PC-3 (cell line): ENCODE measurements around the gene TRIM44. TPM values are rescaled to one million over a fixed set of nuclear protein-coding genes. Genes with fewer than 3 reads are reported as not detected.
"Not testable (repeated sequence)": the region's sequence is repeated elsewhere in the genome, so short reads cannot be mapped to it uniquely, and the experiment has no call there.

ENCODE experiments used
- ATAC-seq: fragments of 200-7000 bp; cut with Tn5 transposase; 2 replicates; pipeline ENCODE4 v1.9.1; 2020; ENCODE audit warnings: mild to moderate bottlenecking, moderate library complexity
- BruUV-seq: library from RNA; stranded (reverse); fragments of 400-500 nt; replicated peaks from 2 replicates; lab custom pipeline; 2021; lab: Mats Ljungman, UMichigan
- CTCF ChIA-PET: fragments of 300-600 bp; sonication (Branson Sonifier 250); formaldehyde crosslinking; loops from one replicate; lab custom pipeline; 2022; ENCODE audit warnings: antibody characterized with exemption; lab: Charles Lee
- POLR2A ChIA-PET: fragments of 300-600 bp; sonication (Branson Sonifier 250); formaldehyde crosslinking; loops from one replicate; lab custom pipeline; 2022; ENCODE audit warnings: antibody characterized with exemption; ENCODE audit not compliant: unreplicated experiment; lab: Charles Lee
- DNase-seq: peaks from one replicate; pipeline ENCODE4 v3.0.0-alpha.2; 2015
- H2AFZ ChIP-seq: fragments of 300-600 bp; sonication (generic); 2 replicates; pipeline ENCODE4 v1.6.0; 2016; ENCODE audit warnings: antibody characterized with exemption, low read length
- H3F3A ChIP-seq: fragments of 300-600 bp; sonication (generic); one replicate; pipeline ENCODE4 v1.6.0; 2017; ENCODE audit warnings: antibody characterized with exemption, low read length, control low read depth, mild to moderate bottlenecking; ENCODE audit not compliant: unreplicated experiment
- H3K27ac ChIP-seq: fragments of 300-600 bp; sonication (generic); 2 replicates; pipeline ENCODE4 v1.5.1; 2016; ENCODE audit warnings: mild to moderate bottlenecking, low read length
- H3K27me3 ChIP-seq: fragments of 300-600 bp; sonication (generic); 2 replicates; pipeline ENCODE4 v1.6.1; 2016; ENCODE audit warnings: low read length, mixed read lengths
- H3K36me3 ChIP-seq: fragments of 300-600 bp; sonication (generic); 2 replicates; pipeline ENCODE4 v1.6.1; 2016; ENCODE audit warnings: low read depth, mixed run types, low read length, mixed read lengths
- H3K4me1 ChIP-seq: fragments of 300-600 bp; sonication (generic); 2 replicates; pipeline ENCODE4 v1.5.1; 2016; ENCODE audit warnings: low read length; ENCODE audit not compliant: insufficient read depth
- H3K4me2 ChIP-seq: fragments of 300-600 bp; sonication (generic); 2 replicates; pipeline ENCODE4 v1.6.0; 2016; ENCODE audit warnings: low read length
- H3K4me3 ChIP-seq: fragments of 300-600 bp; sonication (generic); 2 replicates; pipeline ENCODE4 v1.5.1; 2016; ENCODE audit warnings: mild to moderate bottlenecking, low read length, mixed read lengths
- H3K79me2 ChIP-seq: fragments of 300-600 bp; sonication (generic); 2 replicates; pipeline ENCODE4 v1.6.1; 2017; ENCODE audit warnings: low read length, mixed read lengths
- H3K9ac ChIP-seq: fragments of 300-600 bp; sonication (generic); 2 replicates; pipeline ENCODE4 v1.6.0; 2016; ENCODE audit warnings: mild to moderate bottlenecking, low read length
- H3K9me2 ChIP-seq: fragments of 300-600 bp; sonication (generic); replicated peaks from 2 replicates; pipeline ENCODE4 v1.6.1; 2016; ENCODE audit warnings: mixed run types, low read length, mixed read lengths
- H3K9me3 ChIP-seq: fragments of 300-600 bp; sonication (generic); 2 replicates; pipeline ENCODE4 v1.6.1; 2016; ENCODE audit warnings: low read length, mixed read lengths
- H4K20me1 ChIP-seq: fragments of 300-600 bp; sonication (generic); 2 replicates; pipeline ENCODE4 v1.6.1; 2016; ENCODE audit warnings: low read length, mixed read lengths
- EZH2 ChIP-seq: fragments of 300-600 bp; sonication (generic); IDR thresholded peaks from one replicate; pipeline ENCODE4 v1.6.1; 2017; ENCODE audit warnings: antibody characterized with exemption, mild to moderate bottlenecking, low read length; ENCODE audit not compliant: unreplicated experiment
- EZH2phosphoT487 ChIP-seq: fragments of 300-600 bp; sonication (generic); IDR thresholded peaks from 2 replicates; pipeline ENCODE4 v1.6.1; 2018; ENCODE audit warnings: mild to moderate bottlenecking, antibody characterized with exemption, low read length, borderline replicate concordance
- intact Hi-C: fragments of 100-400 bp; cut with micrococcal nuclease; formaldehyde crosslinking; loops from 2 replicates; pipeline ENCODE4 v1.9.0; 2023
- total RNA-seq: library from RNA; depleted of rRNA; stranded (reverse); fragments of >200 nt; gene quantifications from 2 replicates; pipeline ENCODE4 v1.2.3, GENCODE V29; 2014
- TF ChIP-seq, protein P1 (sequence below): fragments of 300-600 bp; sonication (generic); conservative IDR thresholded peaks from 2 replicates; pipeline ENCODE4 v1.5.1; 2017; ENCODE audit warnings: antibody characterized with exemption, low read depth, mild to moderate bottlenecking, low read length

TRIM44 gene
- total RNA-seq, 1 experiment from 2014 or later: 14.0 TPM

DNA sequence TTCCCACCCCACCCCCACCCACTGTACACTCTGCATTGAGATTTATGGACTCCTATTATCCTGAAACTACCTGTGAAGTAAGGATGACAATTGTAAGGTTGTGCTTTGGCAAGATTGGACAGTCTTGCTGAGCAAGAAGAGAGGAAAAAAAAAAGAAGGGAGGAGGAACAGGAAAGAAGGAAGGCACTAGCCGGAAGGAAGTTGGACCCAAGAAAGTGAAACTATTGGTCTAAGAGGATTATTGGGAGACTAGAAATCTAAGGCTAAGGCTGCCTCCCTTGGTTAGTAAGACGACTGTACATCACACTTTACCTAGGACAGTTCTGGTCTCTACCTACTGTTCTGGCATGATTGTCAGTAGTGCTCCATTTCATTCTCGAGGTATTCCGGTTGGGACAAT, 12.1 kb upstream of the TRIM44 start:
- TF ChIP-seq, protein P1, sequence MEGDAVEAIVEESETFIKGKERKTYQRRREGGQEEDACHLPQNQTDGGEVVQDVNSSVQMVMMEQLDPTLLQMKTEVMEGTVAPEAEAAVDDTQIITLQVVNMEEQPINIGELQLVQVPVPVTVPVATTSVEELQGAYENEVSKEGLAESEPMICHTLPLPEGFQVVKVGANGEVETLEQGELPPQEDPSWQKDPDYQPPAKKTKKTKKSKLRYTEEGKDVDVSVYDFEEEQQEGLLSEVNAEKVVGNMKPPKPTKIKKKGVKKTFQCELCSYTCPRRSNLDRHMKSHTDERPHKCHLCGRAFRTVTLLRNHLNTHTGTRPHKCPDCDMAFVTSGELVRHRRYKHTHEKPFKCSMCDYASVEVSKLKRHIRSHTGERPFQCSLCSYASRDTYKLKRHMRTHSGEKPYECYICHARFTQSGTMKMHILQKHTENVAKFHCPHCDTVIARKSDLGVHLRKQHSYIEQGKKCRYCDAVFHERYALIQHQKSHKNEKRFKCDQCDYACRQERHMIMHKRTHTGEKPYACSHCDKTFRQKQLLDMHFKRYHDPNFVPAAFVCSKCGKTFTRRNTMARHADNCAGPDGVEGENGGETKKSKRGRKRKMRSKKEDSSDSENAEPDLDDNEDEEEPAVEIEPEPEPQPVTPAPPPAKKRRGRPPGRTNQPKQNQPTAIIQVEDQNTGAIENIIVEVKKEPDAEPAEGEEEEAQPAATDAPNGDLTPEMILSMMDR: no peak
- TF ChIP-seq EZH2phosphoT487 (no peak), EZH2 (no peak)
- Histone ChIP-seq H3K27ac (no peak overlapping the region; the same call in 1 of the 2 replicates), H3K4me1 (no peaks in the 10 kb centered on the region), H3K4me3 (no peak overlapping the region), H3K36me3 (no peaks in the 10 kb centered on the region), H3K9me2 (no peaks in the 10 kb centered on the region), H3K9me3 (no peaks in the 10 kb centered on the region), H4K20me1 (no peaks in the 10 kb centered on the region), H3F3A (no peaks in the 10 kb centered on the region), H3K4me2 (no peak overlapping the region), H3K27me3 (no peaks in the 10 kb centered on the region), H3K79me2 (no peaks in the 10 kb centered on the region), H2AFZ (no peak overlapping the region), H3K9ac (no peak overlapping the region)
- no TSS peak for BruUV-seq
- ChIA-PET CTCF (no interaction called here), POLR2A (no interaction called here)
- intact Hi-C loops: no loop called here
- DNase-seq (no peak), ATAC-seq (no peak)

DNA sequence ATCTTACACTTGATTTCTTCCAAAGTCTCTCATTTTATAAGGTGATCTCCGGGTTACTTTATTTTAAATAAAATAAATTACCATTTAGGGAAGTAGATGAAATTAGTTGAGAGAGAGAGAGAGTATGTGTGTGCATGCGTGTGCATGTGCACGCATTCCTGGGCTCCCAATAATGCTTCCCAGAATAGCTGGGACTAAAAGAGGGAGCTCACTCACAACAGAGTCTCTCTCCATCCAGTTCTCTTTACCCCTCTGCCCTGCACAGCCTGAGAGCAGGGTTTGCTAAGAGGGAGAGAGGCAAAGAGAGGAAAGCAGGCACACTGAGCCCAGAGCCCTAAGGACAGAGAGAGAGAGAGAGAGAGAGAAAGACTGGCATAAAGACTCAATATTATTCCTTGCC, 11.3 kb upstream of the TRIM44 start:
- intact Hi-C loops: no loop called here
- no peak overlapping the region for H3K4me2 ChIP-seq

DNA sequence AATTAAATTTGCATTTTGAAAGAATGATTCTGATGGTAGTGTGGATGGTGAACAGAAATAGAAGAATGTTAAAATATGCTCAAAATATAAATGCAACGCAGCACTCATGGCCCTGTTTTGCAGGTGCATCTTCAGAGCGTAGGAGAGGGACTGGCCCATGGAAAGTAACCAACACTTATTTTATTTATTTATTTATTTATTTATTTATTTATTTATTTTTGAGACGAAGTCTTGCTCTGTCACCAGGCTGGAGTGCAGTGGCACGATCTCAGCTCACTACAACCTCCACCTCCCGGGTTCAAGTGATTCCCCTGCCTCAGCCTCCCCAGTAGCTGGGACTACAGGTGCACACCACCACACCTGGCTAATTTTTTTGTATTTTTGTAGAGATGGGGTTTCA, 9.8 kb upstream of the TRIM44 start:
- BruUV-seq, POLR2A ChIA-PET, H3K79me2 ChIP-seq: not testable (repeated sequence)

More for the DNA sequence above, 11.3 kb upstream of the TRIM44 start:
- ChIA-PET CTCF (no interaction called here), POLR2A (no interaction called here)
- H3K4me3 ChIP-seq: no peak overlapping the region
- H3K27me3 ChIP-seq: no peaks in the 10 kb centered on the region
- DNase-seq (no peak), ATAC-seq (no peak)
- H4K20me1 ChIP-seq: no peaks in the 10 kb centered on the region
- no TSS peak for BruUV-seq
- H3K9me2 ChIP-seq: no peaks in the 10 kb centered on the region
- H3F3A ChIP-seq: no peaks in the 10 kb centered on the region
- H3K9me3 ChIP-seq: no peaks in the 10 kb centered on the region
- no peaks in the 10 kb centered on the region for H3K79me2 ChIP-seq
- no peaks in the 10 kb centered on the region for H3K36me3 ChIP-seq
- H3K4me1 ChIP-seq: no peaks in the 10 kb centered on the region
- H2AFZ ChIP-seq: no peak overlapping the region
- no peak overlapping the region for H3K27ac ChIP-seq
- H3K9ac ChIP-seq: no peak overlapping the region
- TF ChIP-seq EZH2phosphoT487 (no peak), EZH2 (no peak)
- TF ChIP-seq, protein P1: no peak

More for the DNA sequence above, 9.8 kb upstream of the TRIM44 start:
- H3K4me3 ChIP-seq, H3K27me3 ChIP-seq, H3K27ac ChIP-seq, H3K4me2 ChIP-seq, H3K9me3 ChIP-seq, intact Hi-C loops, CTCF ChIA-PET, H3F3A ChIP-seq, H4K20me1 ChIP-seq, H3K4me1 ChIP-seq, H3K9me2 ChIP-seq, H2AFZ ChIP-seq, H3K9ac ChIP-seq, ATAC-seq, H3K36me3 ChIP-seq, DNase-seq: not testable (repeated sequence)
